HUDEP-2 (cell line): ENCODE measurements around the gene RNASEH2B.

Experiments used
- DNase-seq, 76 experiments: peaks; one replicate each; lab custom pipeline; 2025; ENCODE audit not compliant: unreplicated experiment in 76 of 76; lab: John Stamatoyannopoulos, UW

Gene RNASEH2B

GRCh38 chr13:50905256-50905655, 4.3 kb upstream of the RNASEH2B start:
- no peak for DNase-seq

GRCh38 chr13:50907781-50908180, 1.8 kb upstream of the RNASEH2B start:
- DNase-seq: no peak

- DNase-seq: no peak
These were observed 1.2 kb upstream of the RNASEH2B start for GRCh38 chr13:50908371-50908770.

- DNase-seq: peak in 13 of 76 experiments; percentile 15 to 76 (median 50)
These were observed 854 bp downstream of the RNASEH2B start for GRCh38 chr13:50910485-50910805.

- DNase-seq: peak in 29 of 76 experiments; percentile 6 to 73 (median 45)
These were observed 1.6 kb downstream of the RNASEH2B start for GRCh38 chr13:50911081-50911631.

- DNase-seq: peak in 74 of 76 experiments; percentile 22 to 95 (median 79)
These were observed 2.6 kb downstream of the RNASEH2B start for GRCh38 chr13:50911937-50912795.

GRCh38 chr13:50912851-50913250, 3.3 kb downstream of the RNASEH2B start:
- DNase-seq: peak in 3 of 76 experiments; percentile 1 to 21 (median 14)

GRCh38 chr13:50914176-50914700, 4.6 kb downstream of the RNASEH2B start:
- peak in 3 of 76 experiments; percentile 30 to 33 (median 33) for DNase-seq

GRCh38 chr13:50914848-50915247, 5.3 kb downstream of the RNASEH2B start:
- DNase-seq: peak in 9 of 76 experiments; percentile 2 to 35 (median 14)

- DNase-seq: peak in 15 of 76 experiments; percentile 1 to 39 (median 15)
These were observed 6.0 kb downstream of the RNASEH2B start for GRCh38 chr13:50915565-50915964.

- peak in 4 of 76 experiments; percentile 1 to 15 (median 8) for DNase-seq
These were observed 7.2 kb downstream of the RNASEH2B start for GRCh38 chr13:50916701-50917184.

GRCh38 chr13:50917572-50917971, 8.0 kb downstream of the RNASEH2B start:
- DNase-seq: no peak

- no peak for DNase-seq
These were observed 9.0 kb downstream of the RNASEH2B start for GRCh38 chr13:50918567-50918966.

- DNase-seq: no peak
These were observed 9.7 kb downstream of the RNASEH2B start for GRCh38 chr13:50919277-50919676.

- no peak for DNase-seq
These were observed 12.1 kb downstream of the RNASEH2B start for GRCh38 chr13:50921706-50922105.

GRCh38 chr13:50923272-50923671, 13.7 kb downstream of the RNASEH2B start:
- DNase-seq: no peak

GRCh38 chr13:50924025-50924424, 14.4 kb downstream of the RNASEH2B start:
- DNase-seq: no peak

- no peak for DNase-seq
These were observed 18.1 kb downstream of the RNASEH2B start for GRCh38 chr13:50927701-50928100.

GRCh38 chr13:50928102-50928501, 18.5 kb downstream of the RNASEH2B start:
- no peak for DNase-seq

- DNase-seq: peak in 42 of 76 experiments; percentile 2 to 77 (median 26)
These were observed 19.3 kb downstream of the RNASEH2B start for GRCh38 chr13:50928659-50929462.

- peak in 11 of 76 experiments; percentile 0 to 53 (median 7) for DNase-seq
These were observed 22.5 kb downstream of the RNASEH2B start for GRCh38 chr13:50932091-50932490.
